ENCODE data around the gene ZNF536.

ZNF536 gene

DNA sequence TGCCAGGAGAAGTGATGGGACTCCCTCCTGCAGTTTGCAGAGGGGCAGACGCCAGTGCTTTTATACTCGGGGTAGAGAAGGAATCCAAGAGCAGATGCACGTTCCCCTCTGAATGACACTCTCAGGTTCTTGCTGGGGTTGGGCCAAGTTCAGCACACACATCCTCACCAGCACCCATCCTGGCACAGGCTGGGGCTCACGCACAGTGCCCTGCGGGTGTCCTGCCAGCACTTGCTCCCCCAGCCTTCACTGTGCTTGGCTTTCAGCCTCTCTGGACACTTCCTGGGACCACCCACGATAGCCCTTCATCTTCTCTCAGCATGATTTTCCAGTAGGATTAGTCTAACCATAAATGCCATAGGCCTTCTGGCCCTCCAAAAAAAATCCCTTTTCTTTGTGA, 158.6 kb downstream of the ZNF536 start:
- no peak for DNase-seq (ENCODE audit: low read depth)

DNA sequence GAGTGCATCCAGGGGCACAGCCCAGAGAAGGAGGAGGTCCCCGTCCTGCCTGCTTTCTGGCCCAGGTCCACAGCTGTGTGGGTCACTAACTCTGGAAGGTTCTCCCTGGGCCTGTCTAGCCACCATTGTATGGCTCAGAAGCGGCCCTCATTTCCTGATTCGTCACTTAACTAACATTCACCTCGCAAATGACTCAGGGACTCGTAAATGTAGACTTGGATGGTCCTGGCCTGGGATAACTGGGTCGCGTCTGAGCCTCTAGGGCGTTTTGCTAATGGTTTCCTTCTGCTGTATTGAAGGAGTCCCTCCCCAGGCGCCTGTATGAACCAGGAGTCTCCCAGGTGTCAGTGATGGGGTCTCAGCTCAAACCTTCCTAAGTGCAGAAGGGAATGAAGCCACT, 162.8 kb downstream of the ZNF536 start:
- DNase-seq (ENCODE audit: low read depth), result no peak

GRCh38 chr19:30536975-30537374, 164.8 kb downstream of the ZNF536 start:
- no peak for DNase-seq (ENCODE audit: low read depth)

DNA sequence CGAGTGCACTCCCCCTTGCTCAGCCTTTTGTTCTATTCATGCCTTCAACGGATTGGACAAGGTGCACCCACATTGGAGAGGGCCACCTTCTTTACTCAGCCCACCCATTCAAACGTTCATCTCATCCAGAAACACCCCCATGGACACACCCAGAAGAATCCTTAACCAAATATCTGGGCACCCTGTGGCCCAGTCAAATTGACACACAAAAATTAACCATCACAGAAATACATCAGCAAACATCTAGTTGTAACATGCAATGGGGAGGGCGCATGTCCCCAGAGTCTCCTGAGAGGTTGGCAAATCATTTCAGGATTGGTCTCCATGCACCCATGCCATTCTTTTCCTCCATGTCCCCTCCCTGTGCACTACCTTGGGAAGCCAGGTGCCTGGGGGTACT, 167.1 kb downstream of the ZNF536 start:
- no peak for DNase-seq (ENCODE audit: low read depth)

DNA sequence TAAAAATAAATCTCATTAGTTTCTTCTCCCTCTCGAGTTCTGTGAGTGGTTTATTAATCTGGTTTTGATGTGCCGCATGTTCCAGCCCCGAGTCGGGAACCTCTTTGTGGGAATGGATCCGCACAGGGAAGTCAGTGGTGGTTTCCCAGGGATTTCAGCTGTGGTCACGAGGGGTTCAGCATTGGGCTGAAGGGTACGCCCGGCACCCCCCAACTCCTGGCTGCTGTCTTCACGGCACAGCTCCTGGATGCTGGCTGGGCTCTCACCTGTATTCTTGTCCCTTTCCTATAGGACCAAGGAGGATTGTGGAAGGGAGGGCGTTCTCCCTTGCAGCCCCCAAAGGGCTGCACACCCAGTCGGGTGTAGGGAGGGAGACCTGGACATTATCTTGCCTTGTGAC, 167.8 kb downstream of the ZNF536 start:
- DNase-seq (ENCODE audit: low read depth), result no peak

DNA sequence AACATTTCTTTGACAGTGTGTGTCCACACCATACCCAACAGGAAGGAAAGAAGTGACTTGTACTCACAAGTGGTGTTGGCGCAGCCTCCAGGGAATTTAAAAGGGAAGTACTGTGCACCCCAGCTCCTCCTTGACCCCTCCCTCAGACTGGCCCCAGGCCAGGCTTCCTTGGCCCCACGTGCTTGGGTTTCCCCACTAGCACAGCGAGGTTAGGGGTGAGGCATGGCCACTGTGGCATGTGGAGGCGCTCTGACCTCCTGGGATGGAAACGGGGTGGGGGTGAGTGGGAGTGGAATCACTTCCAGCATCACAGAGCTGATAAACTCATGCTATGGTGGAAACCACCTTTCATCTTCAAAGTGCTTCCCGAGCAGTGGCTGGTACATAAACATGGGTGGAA, 168.6 kb downstream of the ZNF536 start:
- no peak for DNase-seq (ENCODE audit: low read depth)

- no peak for DNase-seq (ENCODE audit: low read depth)
Observed at GRCh38 chr19:30541575-30541974, 169.4 kb downstream of the ZNF536 start.

GRCh38 chr19:30543243-30543945, 171.2 kb downstream of the ZNF536 start:
- no peak for DNase-seq (ENCODE audit: low read depth)

DNA sequence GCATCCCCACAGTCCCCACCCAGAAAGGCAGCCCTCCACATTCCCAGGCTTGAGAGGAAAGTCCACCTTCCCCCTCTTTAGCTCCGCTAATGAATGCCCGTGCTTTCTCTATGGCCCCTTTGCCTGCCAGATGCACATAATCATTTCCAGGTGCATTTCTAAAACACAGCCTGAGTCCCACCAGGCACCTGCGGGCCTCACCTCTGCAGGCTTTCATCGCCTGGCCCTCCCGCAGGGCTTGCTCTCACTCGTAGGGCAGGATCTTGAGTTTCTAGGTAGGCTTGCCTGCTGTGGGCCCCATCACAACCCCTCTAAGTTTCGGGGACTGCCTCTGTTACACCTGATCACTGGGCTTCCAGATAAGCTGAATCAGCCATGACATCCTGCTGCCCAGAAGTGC, 173.6 kb downstream of the ZNF536 start:
- no peak for DNase-seq (ENCODE audit: low read depth)

DNA sequence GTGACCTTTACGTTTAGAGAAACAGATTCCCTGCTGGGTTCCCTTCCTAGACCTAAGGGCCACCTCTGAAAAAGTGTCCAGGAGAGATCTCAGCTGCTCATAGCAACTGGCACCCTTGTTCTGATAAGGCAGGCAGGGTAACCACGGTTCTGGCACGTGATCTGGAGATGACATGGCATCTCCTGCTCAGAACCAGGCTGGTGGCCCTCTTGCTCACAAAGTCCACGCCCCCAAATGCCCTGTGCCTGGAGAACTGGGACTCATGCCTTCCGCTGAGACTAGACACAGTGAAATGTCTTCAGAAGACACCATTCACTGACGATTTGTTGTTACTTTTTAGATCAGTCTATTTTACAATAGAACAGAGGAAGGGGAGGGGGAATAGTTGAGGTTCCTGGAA, 174.1 kb downstream of the ZNF536 start:
- no peak for DNase-seq (ENCODE audit: low read depth)

DNA sequence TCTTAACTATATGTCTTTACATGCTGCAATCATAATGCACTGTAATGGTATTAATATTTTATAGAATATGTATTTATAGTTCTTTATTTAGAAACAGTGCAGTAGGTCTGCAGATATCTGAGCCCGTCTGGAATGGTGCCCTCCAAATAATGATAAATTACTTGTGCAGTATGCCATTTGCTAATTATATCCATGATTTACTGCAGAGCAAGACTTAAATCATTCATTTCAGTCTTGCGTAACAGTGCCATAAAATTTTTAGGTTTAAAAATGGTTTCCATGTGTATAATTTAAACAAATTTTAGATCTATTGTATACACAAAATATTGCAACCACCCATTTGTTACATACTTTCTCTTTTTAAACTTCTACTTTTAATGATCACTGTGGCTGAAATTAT, 175.1 kb downstream of the ZNF536 start:
- no peak for DNase-seq (ENCODE audit: low read depth)

DNA sequence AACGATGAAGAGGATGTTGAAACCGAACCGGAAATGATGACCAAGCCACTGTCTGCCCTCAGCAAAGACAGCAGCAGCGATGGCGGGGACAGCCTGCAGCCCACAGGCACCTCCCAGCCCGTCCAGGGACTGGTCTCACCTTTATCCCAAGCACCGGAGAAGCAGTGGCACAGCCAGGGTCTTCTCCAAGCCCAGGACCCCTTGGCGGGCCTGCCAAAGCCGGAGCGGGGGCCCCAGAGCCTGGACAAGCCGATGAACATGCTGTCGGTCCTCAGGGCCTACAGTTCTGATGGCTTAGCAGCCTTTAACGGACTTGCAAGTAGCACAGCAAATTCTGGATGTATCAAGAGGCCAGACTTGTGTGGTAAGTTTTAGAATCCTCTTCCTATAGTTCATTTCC, 177.0 kb downstream of the ZNF536 start:
- no peak for DNase-seq (ENCODE audit: low read depth)

DNA sequence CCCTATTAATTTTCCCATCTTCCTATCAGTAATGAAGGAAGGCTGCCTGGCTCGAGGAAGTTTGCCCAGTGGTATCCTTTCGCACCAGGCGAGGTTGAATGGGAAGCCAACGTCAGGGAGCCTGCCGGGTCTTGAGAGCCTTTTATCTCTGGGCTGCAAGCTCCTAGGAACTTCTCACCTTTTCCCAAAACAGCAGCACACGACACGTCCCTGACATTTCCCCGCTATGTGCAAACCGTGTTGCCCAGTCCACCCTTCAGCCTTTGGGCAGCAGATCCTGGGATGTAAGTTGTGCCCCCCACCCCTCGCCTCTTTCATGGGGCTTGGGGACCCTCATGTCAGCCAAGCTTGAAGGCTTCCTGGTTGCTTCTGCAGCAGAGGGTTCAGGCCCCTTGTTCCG, 179.1 kb downstream of the ZNF536 start:
- DNase-seq (ENCODE audit: low read depth), result no peak

DNA sequence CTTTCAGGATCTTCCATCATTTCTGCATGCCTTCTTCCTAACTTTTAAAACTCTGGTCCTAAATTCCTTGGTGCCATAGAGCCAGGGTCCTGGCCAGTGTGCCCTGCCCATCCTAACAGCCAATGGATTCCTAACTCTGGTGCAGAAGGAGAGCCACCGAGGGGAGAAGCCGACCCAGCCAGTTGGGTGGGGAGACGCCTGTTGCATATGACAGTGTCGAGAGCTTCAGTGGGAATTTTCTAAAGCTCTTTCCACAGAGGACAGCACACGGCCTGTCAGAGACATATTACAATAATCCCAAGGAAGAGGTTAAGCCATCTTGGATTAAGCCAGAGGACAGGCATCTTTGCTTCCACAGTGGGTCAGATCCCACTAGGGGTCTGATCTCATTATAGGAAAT, 180.4 kb downstream of the ZNF536 start:
- no peak for DNase-seq (ENCODE audit: low read depth)

DNA sequence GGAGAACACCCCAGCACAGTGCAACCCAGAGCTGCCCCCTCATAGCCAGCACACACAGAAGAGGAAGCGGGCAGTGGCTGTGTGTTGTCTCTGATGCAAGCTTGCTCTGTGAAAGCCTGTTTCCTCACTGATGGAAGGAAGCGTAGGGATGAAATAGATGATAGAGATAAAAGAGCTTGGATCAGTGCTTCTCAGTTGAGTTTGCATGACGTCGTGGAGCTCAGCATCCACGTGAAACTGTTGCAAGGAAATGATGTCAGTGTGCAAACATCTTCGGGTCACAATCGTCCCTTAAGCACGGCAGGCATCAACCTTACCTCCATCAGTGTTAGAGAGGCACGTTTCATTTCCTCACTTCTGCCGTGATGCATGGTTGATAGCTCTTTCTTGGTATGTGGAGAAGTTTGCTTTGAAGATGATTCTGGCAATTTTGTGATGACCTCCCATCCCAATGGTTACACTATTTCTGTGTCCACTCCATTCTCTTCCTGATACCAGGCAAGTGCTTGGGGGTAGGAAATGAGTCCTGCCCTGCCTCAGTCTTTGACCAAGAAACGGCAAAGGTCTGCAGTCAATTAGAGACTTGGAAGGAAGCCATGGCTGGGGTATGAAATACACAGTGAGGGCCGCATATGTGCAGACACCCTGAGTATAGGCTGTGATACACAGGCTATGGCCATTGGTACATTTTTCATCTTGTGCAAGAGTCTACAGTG, 183.0 kb downstream of the ZNF536 start:
- no peak for DNase-seq (ENCODE audit: low read depth)

- DNase-seq (ENCODE audit: low read depth), result no peak
Observed at GRCh38 chr19:30555791-30556110, 183.6 kb downstream of the ZNF536 start.

DNA sequence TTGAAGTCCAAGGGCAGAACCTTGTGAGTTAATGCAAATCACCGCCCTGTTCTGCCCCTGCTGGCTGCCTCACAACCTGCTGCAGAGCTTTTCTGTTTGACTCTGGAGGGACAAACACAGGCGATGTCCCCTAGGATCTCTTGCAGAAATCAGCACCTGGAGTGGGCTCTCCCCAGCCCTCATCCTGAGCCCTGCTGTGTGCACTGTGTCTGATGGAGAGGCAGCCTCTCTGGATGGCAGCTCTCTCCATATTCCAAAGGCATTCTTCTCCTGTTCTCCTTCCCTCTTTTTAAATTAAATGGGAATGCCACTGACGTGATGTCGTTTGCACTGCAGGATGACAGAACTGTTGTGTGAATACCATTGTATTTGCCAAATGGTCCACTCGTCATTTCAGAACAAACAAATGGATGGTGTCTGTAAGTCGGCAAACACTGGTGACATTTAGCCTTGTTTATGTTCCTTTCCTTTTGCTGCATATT, 184.1 kb downstream of the ZNF536 start:
- no peak for DNase-seq (ENCODE audit: low read depth)

- DNase-seq (ENCODE audit: low read depth), result no peak
Observed at GRCh38 chr19:30557212-30557611, 185.0 kb downstream of the ZNF536 start.

- no peak for DNase-seq (ENCODE audit: low read depth)
Observed at GRCh38 chr19:30557927-30558557, 185.9 kb downstream of the ZNF536 start.

- DNase-seq (ENCODE audit: low read depth), result no peak
Observed at GRCh38 chr19:30558793-30559192, 186.6 kb downstream of the ZNF536 start.

GRCh38 chr19:30559446-30559845, 187.3 kb downstream of the ZNF536 start:
- DNase-seq (ENCODE audit: low read depth), result no peak

DNA sequence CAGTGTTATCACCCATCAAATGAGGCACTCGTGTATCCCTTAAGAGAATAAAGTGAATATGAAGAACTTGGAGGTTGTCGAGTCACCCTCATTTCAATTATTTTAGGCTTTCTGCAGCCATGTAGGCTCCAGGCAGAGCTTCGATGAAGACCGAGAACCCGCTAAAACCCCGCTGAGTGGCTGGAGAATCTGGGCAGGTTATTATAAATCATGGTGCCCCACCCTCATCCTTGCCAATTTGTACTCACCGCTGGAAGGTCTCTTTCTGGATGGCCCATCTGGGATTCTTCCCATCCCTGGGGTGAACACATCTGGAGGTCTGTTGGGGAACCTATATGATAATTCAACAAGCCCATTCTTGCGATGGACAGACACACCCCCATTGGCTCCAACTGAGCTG, 190.8 kb downstream of the ZNF536 start:
- DNase-seq (ENCODE audit: low read depth), result no peak

- DNase-seq (ENCODE audit: low read depth), result no peak
Observed at GRCh38 chr19:30563691-30564090, 191.5 kb downstream of the ZNF536 start.

Data from iris pigment epithelial cell (primary cell).